ENCODE measurements around the gene MYRFL.

DNA sequence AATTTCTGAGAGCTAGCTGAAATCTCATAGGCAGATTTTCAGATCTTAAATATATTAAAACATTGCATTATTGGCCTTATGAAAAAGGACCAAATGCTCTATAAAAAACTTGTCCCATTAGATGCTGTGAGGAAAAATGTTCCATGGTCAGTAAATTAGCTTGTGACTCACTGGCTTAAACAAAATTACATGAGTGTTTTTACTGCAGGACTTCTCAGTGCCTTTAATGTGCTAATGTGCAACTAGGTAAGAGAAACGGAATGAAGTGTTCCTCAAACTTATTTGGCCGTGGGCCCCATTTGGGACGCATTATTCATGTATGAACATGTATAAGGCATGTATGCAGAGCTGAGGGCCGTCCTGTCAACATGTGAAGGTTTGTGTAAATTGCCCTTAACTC is 41.7 kb downstream of the MYRFL start:
- TF ChIP-seq, protein P1, sequence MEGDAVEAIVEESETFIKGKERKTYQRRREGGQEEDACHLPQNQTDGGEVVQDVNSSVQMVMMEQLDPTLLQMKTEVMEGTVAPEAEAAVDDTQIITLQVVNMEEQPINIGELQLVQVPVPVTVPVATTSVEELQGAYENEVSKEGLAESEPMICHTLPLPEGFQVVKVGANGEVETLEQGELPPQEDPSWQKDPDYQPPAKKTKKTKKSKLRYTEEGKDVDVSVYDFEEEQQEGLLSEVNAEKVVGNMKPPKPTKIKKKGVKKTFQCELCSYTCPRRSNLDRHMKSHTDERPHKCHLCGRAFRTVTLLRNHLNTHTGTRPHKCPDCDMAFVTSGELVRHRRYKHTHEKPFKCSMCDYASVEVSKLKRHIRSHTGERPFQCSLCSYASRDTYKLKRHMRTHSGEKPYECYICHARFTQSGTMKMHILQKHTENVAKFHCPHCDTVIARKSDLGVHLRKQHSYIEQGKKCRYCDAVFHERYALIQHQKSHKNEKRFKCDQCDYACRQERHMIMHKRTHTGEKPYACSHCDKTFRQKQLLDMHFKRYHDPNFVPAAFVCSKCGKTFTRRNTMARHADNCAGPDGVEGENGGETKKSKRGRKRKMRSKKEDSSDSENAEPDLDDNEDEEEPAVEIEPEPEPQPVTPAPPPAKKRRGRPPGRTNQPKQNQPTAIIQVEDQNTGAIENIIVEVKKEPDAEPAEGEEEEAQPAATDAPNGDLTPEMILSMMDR (IDR thresholded peaks at IDR 0.05; ENCODE audit: control extremely low read depth in 1 of 3, insufficient read depth in 1 of 3, low read depth in 1 of 3, low read length in 3 of 3), result no peak
- no peak for TF ChIP-seq POLR2A (IDR thresholded peaks at IDR 0.05; ENCODE audit: control extremely low read depth in 1 of 2, low read depth in 2 of 2, low read length in 2 of 2)
- TF ChIP-seq, protein P2, sequence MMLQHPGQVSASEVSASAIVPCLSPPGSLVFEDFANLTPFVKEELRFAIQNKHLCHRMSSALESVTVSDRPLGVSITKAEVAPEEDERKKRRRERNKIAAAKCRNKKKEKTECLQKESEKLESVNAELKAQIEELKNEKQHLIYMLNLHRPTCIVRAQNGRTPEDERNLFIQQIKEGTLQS (IDR thresholded peaks at IDR 0.05; ENCODE audit: insufficient read depth, low read depth, low read length), result no peak
- TF ChIP-seq CREB1 (IDR thresholded peaks at IDR 0.05), result no peak
- no peak for TF ChIP-seq POLR2AphosphoS5 (IDR thresholded peaks at IDR 0.05; ENCODE audit: low read depth, low read length)
- no peak for TF ChIP-seq CBX5 (IDR thresholded peaks at IDR 0.05; ENCODE audit: low read depth, low read length)
- no peak for TF ChIP-seq BRCA1 (IDR thresholded peaks at IDR 0.05; ENCODE audit: low read depth, low read length)
- TF ChIP-seq JUN (IDR thresholded peaks at IDR 0.05; ENCODE audit: low read depth, low read length), result no peak
- no peak for TF ChIP-seq PHF8 (conservative IDR thresholded peaks at IDR 0.05; ENCODE audit: low read depth, low read length)
- TF ChIP-seq GABPA (IDR thresholded peaks at IDR 0.05; ENCODE audit: borderline replicate concordance, insufficient read depth, low read length), result no peak
- no peak for TF ChIP-seq POU5F1 (IDR thresholded peaks at IDR 0.05; ENCODE audit: low read depth, low read length)
- TF ChIP-seq EZH2 (IDR thresholded peaks at IDR 0.05; ENCODE audit: low read depth, low read length, severe bottlenecking), result no peak
- TF ChIP-seq CTBP2 (IDR thresholded peaks at IDR 0.05; ENCODE audit: borderline replicate concordance, insufficient read depth, insufficient read length, low read length), result no peak
